Measurements from ENCODE around the gene ISLR2.
"Not testable (repeated sequence)": the region's sequence is repeated elsewhere in the genome, so short reads cannot be mapped to it uniquely, and the experiment has no call there.

ISLR2 gene

GRCh38 chr15:74130155-74130848 is at the start of gene ISLR2:
ISLR2 (plus strand) TSS chr15:74130586; CDS start chr15:74132755, 2,169 bp downstream.
- DNase-seq: peak; percentile 39

- DNase-seq: not testable (repeated sequence)
Observed at GRCh38 chr15:74082450-74082849, 47.9 kb upstream of the ISLR2 start, which contains the start of gene GOLGA6A. GOLGA6A (minus strand) TSS chr15:74082550; CDS start chr15:74082509, 41 bp downstream.

- DNase-seq: not testable (repeated sequence)
Observed at GRCh38 chr15:74094567-74094966, 35.8 kb upstream of the ISLR2 start.

- DNase-seq: not testable (repeated sequence)
Observed at GRCh38 chr15:74095610-74096009, 34.8 kb upstream of the ISLR2 start.

- not testable (repeated sequence) for DNase-seq
Observed at GRCh38 chr15:74096753-74097474, 33.5 kb upstream of the ISLR2 start.

- DNase-seq: not testable (repeated sequence)
Observed at GRCh38 chr15:74099963-74100733, 30.2 kb upstream of the ISLR2 start.

- DNase-seq: no peak
Observed at GRCh38 chr15:74108111-74108510, 22.3 kb upstream of the ISLR2 start.

GRCh38 chr15:74108611-74109010 is 21.8 kb upstream of the ISLR2 start:
- not testable (repeated sequence) for DNase-seq

- DNase-seq: no peak
Observed at GRCh38 chr15:74109713-74110112, 20.7 kb upstream of the ISLR2 start.

GRCh38 chr15:74120426-74120825 is 10.0 kb upstream of the ISLR2 start:
- DNase-seq: no peak

- DNase-seq: no peak
Observed at GRCh38 chr15:74121039-74121438, 9.3 kb upstream of the ISLR2 start.

GRCh38 chr15:74121858-74122257 is 8.5 kb upstream of the ISLR2 start:
- no peak for DNase-seq

GRCh38 chr15:74122403-74123130 is 7.8 kb upstream of the ISLR2 start:
- no peak for DNase-seq

GRCh38 chr15:74123131-74123429 is 7.3 kb upstream of the ISLR2 start:
- no peak for DNase-seq

- no peak for DNase-seq
Observed at GRCh38 chr15:74123658-74124057, 6.7 kb upstream of the ISLR2 start.

- no peak for DNase-seq
Observed at GRCh38 chr15:74124196-74124595, 6.2 kb upstream of the ISLR2 start.

- DNase-seq: no peak
Observed at GRCh38 chr15:74124759-74125158, 5.6 kb upstream of the ISLR2 start.

GRCh38 chr15:74127255-74127953 is 3.0 kb upstream of the ISLR2 start:
- DNase-seq: peak; percentile 76

GRCh38 chr15:74127954-74128784 is 2.2 kb upstream of the ISLR2 start:
- peak; percentile 53 for DNase-seq

GRCh38 chr15:74128785-74129585 is 1.4 kb upstream of the ISLR2 start:
- no peak for DNase-seq

Data from NCI-H1092 (cell line).